ENCODE measurements around the gene SF3B1.
"Not testable (repeated sequence)": the region's sequence is repeated elsewhere in the genome, so short reads cannot be mapped to it uniquely, and the experiment has no call there.

Gene SF3B1

GRCh38 chr2:197378494-197379307 is 56.1 kb downstream of the SF3B1 start:
- DNase-seq (ENCODE audit: low read depth): no peak

- no peak for DNase-seq (ENCODE audit: low read depth)
These were observed 56.7 kb downstream of the SF3B1 start for GRCh38 chr2:197378086-197378485.

- no peak for DNase-seq (ENCODE audit: low read depth)
These were observed 57.2 kb downstream of the SF3B1 start for GRCh38 chr2:197377670-197378069.

DNA sequence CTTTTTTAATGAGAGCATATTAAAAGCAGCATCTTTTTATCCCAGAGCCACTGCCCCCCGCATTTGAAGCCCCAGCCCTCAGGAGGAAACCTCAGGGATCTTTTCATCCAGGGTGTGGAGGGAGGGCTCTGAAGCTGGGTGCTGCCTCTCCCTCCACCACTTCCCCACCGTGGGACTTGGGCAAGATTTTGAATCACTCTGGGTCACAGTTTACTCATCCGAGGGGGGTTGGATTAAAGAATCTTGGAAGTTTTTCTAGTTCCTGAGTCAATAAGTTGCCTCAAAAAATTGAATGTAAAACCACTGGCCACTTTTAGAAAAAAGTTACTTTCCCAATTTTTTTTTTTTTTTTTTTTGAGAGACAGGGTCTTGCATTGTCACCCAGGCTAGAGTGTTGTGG is 62.2 kb downstream of the SF3B1 start:
- no peak for DNase-seq (ENCODE audit: low read depth)

DNA sequence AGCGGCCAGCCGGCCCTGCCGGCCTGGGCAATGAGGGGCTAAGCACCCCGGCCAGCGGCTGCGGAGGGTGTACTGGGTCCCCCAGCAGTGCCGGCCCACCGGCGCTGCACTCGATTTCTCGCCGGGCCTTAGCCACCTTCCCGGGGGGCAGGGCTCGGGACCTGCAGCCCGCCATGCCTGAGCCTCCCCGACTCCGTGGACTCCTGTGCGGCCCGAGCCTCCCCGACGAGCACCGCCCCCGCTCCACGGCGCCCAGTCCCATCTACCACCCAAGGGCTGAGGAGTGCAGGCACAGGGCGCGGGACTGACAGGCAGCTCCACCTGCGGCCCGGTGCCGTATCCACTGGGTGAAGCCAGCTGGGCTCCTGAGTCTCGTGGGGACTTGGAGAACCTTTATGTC is 64.2 kb downstream of the SF3B1 start:
- DNase-seq (ENCODE audit: low read depth): not testable (repeated sequence)

DNA sequence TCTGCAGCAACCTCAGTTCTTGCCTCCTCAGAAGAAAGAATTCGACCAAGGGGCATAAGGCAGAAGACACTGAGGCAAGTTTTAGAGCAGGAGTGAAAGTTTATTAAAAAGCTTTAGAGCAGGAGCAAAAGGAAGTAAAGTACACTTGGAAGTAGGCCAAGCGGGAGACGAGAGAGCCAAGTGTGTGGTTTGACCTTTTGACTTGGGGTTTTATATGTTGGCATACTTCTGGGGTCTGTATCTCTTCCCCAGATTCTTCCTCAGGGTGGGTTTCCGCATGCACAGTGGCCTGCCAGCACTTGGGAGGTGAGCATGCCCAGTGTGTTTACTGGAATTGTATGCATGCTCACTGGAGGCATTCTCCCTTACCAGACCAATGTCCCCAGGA is 64.9 kb downstream of the SF3B1 start:
- DNase-seq (ENCODE audit: low read depth): no peak

DNA sequence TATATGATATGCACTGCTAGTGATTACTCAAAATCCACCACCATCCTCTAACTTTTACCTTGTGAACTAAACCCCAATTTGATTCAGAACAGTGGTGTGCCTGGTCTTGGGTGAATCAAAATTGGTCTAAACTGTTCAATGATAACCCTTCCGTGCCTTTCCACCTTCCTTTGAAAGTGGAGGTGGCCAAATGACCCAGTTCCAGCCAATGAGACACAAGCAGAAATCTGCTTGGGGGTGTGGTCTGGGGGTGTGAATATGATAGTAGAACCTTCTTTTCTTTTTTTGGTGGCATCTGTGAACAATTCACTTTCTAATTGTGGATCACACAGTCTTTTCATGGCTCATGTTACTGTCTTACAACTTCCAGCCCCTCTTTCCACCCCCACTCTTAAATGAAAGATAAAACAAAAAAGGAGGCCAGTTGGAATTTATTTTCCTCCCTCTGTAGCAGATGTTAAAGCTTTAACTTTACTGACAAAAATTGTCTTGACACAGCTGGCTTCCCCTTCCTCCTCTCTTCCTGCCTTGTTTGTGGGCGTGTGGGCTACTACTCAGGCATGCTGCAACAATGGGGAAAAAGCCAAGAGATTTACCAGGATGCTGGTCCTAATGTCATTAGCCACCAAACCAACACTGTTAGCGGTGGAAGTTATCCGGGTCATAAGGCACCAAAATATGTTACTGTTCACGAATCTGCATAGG is 65.4 kb downstream of the SF3B1 start:
- DNase-seq (ENCODE audit: low read depth): no peak

- no peak for DNase-seq (ENCODE audit: low read depth)
These were observed 66.4 kb downstream of the SF3B1 start for GRCh38 chr2:197368412-197368811.

- DNase-seq (ENCODE audit: low read depth): no peak
These were observed 70.8 kb downstream of the SF3B1 start for GRCh38 chr2:197363998-197364397.

DNA sequence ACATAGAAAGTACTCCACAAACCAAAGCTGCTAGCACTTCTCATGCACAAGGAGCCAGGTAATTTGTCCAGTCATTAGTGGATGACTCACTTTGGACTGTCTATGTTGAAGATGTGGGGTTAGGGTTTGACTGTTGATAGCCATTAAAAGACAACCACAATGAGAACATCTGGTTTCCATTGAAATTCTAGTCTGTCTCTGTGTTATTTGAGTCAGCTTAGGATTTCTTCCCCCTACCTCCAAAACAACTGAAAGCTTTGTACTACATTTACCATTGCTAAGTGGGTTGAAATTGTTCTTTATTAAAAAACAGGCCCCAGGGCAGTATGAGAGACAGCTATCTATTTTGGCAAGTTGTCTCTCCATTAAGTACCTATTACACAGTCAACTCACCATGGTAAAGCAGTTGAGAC is 74.1 kb downstream of the SF3B1 start:
- peak; percentile 75 for DNase-seq (ENCODE audit: low read depth)

GRCh38 chr2:197359859-197360258 is 75.0 kb downstream of the SF3B1 start:
- DNase-seq (ENCODE audit: low read depth): no peak

DNA sequence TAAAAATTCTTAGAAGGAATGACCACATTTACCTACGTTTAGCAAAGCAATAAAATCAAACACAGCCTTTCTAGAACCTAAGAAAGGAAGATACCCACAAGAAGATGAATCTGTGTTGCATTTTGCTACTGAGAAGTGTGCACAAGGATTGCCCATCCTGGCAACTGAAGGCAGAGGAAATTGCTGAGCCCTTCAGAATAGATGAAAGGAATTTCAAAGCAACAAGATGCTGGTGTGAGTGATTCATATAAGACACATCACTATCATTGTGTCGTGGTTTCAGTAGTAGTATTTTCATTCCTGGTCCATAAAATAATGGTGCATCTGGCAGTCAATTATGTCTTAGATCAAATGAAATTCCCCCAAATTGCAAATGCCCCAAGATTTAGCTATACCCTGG is 75.9 kb downstream of the SF3B1 start:
- no peak for DNase-seq (ENCODE audit: low read depth)

- no peak for DNase-seq (ENCODE audit: low read depth)
These were observed 76.8 kb downstream of the SF3B1 start for GRCh38 chr2:197357986-197358385.

DNA sequence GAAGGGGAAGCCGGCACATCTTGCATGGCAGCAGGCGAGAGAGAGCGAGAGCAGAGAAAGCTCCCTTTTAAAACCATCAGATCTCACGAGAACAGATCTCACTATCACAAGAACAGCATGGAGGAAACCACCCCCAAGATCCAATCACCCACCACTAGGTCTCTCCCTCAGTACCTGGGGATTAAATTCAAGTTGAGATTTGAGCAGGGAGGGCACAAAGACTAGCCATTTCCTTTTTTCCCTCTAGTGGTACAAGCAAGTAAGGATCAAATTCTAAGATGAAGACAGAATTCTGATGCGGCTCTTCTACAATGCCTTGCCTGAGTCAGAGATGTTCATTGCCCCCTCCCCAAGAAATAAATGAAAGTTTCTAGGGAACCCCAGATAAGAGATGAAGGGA is 78.7 kb downstream of the SF3B1 start:
- no peak for DNase-seq (ENCODE audit: low read depth)

GRCh38 chr2:197354169-197354558 is 80.7 kb downstream of the SF3B1 start:
- no peak for DNase-seq (ENCODE audit: low read depth)

DNA sequence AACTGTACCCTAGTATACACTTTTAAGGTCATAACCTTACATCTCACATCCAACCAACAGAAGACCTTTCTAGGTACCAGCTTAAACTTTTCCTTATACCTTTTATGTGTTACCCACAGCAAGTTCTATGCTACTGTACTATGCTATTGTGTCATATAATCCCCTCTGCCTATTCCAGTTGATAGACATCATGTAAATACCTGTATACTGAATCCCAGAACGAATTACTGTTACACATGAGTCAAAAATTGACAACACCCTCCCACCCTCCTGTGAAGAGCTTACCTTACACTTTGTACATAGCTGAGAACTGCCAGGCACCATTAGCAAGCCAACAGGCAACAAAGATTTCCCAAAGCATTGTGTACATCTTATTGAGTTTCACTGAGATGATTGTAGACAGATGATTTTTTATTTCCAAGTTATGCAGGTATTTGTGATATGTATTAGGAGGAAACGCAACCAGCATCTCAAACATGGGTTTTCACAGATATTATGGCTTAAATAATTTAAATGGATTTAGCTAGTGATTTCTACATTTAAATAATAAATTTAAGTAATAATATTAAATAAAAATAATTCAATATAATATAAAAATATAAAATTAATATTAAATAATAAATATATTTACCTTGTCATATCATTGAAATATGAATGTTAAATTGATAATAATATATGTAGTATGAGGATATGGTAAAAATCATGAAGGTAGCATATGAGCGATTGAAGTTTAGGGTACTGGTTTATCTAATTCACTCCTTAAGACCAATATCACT is 81.2 kb downstream of the SF3B1 start:
- no peak for DNase-seq (ENCODE audit: low read depth)

DNA sequence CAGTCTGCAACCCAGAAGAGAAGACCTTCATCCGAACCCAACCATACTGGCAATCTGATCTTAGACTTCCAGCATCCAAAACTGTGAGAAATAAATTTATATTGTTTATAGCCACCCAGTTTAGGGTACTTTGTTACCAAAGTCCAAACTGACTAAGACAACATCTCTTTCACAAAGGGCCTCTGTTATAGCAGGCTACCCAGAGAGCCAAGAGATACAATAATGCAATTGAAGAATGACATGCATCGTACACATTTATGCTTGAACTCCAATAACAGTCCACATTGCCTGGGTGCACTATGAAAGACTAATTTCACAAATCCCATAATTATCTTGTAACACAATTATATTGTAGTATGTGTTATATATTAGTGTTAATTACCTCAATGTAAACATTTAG is 85.1 kb downstream of the SF3B1 start:
- DNase-seq (ENCODE audit: low read depth): no peak

- DNase-seq (ENCODE audit: low read depth): no peak
These were observed 86.0 kb downstream of the SF3B1 start for GRCh38 chr2:197348721-197349360.

DNA sequence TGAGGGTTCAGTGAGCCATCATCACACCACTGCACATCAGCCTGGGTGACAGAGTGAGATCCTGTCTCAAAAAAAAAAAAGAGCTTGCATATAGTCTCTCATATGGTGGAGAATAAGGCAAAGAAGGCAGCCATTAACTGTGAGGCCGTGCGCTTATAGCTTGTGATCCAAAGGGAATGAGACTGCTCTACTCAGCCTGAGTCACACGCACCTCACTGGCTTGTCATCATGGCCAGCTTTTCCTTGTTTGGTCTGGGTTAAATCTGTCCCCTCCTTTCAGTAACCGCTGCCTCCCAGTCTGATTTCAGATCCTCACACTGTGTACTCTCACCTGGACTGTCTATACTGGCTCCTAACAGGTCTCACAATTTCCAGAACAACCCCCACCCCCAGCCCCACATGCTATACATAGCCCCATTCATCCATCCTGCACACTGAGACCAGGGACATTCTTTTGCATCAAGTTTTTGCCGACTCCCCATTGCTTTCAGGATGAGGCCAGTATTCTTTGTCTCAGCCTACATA is 88.9 kb downstream of the SF3B1 start:
- no peak for DNase-seq (ENCODE audit: low read depth)

DNA sequence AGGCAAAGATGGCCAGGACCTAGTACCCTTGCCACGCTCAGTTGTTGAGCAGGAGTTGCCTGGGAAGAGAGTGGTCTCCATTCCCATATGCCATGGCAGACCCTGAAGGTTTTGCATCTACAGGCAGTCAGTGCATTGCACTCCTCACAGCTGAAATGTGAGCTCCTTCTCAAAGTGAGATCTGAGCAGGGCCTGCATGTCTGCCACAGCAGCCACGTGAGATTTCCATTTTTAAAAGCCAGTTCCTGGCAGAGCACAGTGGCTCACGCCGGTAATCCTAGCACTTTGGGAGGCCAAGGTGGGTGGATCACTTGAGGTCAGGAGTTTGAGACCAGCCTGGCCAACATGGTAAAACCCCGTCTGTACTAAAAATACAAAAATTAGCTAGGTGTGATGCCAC is 90.9 kb downstream of the SF3B1 start:
- DNase-seq (ENCODE audit: low read depth): not testable (repeated sequence)

- DNase-seq (ENCODE audit: low read depth): no peak
These were observed 94.2 kb downstream of the SF3B1 start for GRCh38 chr2:197340591-197340990.
